Embryonic facial prominence (tissue), 1 donor: ENCODE results near the gene SEL1L.
"Not testable (repeated sequence)": the region's sequence is repeated elsewhere in the genome, so short reads cannot be mapped to it uniquely, and the experiment has no call there.

ENCODE experiments used
- DNase-seq: peaks from one replicate; pipeline ENCODE4 v3.0.0-alpha.2; 2016; ENCODE audit errors: extremely low spot score

SEL1L gene

DNA sequence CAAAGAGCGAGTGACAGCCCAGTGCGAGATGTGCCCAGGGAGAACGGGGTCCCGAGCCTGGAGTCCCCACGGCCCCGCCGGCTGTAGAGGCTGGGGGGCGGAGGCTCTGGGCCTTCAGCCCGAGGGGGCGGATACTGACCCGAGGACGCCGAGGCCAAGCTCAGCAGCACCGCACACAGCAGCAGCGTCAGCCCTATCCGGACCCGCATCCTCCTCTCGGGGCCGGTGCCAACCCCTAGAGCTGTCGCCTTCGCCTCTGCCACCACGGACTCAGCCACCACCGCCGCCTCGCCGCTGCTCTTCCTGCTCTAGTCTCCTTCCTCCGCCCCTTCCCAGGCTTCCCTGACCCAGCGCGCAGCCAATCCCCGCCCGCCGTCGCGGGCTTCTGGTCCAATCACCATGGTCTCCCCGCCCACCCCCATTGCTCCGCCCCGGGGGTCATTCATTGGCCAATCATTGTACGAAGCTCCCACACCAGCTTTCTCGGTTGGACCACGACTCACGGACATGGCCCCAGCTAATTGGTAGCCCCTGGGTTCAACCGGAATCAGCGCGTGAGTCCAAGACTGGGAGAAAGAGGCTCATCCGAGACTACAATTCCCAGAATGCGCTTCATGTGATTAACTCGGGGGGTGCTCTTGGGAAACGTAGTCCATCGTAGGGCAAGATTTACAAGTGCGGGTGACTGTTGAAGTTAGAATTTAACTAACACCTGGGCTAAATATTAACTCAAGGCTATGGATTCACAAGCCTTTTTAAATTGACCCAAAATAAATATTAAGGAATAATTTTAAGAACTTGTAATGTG lies at the start of gene SEL1L:
TSS of gene SEL1L (minus strand) at position 318 of the 808 bp plus-strand sequence. CDS start at position 209, 109 bp downstream.
- peak; percentile 98 for DNase-seq

DNA sequence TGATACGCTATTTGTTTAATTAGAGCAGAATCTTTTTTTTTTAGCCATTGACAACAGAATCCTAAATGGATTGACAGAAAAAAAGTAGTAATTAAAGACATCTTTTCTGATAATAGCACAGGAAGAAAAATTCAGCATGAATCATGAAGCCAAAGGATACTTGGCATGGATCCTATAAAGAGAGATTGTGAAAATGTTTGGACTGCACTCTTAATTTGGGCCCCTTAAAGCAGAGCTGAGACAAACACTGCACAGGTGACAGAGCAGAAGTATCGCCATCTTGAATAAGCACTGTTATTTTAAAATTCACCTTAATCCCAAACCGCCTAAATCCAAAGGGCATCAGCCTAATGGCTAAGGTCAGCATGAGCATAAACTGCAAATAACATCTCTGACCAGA lies 48.8 kb upstream of the SEL1L start:
- DNase-seq: no peak

DNA sequence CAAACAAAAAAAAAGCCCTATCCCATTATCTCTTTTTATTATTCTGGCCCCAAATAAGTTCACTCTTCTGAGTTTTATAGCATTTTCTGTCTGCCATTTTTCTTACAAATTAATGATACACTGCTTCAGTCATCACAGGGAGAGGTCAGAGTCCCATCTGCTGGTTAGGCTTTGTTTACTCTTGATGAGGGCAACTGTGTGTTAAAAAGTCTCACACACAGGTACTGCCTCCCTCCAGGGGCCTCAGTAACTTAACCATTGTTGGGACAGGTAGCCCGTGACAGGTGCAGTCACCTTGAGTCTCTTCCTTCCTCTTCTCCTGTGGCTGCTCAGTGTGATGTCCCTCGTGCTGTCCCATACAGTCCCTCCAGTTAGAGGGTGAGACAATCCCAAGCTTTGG lies 45.5 kb upstream of the SEL1L start:
- no peak for DNase-seq

DNA sequence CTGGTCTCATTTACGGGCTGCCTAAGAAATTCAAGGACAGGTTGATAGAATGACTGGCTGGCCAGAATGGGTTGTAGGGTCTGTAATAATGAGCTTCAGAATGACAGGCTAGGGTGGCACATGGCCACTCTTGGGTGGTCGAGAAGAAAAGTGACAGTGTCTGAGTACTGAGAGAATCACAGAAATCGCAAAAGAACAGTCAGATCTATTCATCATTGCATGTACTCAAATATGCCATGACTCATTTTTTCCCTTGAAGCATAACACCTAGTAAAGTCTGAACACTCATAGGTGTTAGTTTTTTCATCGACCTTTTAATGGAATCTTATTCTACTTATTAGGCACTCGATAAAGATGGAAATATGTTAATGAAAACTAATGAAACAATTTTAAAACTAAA lies 37.8 kb upstream of the SEL1L start:
- DNase-seq: no peak

DNA sequence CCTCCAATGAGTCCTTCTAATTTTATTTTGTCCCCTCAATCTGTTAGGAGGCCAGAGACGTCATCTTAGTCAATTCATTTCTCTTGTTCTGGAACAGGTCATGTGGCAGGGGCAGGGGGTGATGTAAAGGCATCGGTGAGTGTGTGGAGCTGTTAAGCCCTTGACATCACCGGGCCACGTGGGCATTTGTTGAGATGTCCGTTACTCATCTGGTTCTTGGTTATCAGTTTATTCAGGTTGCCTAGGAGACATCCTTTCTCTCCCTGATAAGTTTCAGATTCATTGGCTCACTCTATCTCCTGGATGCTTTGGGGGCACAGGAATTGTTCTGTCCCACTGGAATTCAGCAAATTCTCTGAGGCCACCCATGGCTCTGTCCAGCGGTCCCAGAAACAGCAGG lies 33.6 kb upstream of the SEL1L start:
- DNase-seq: no peak

DNA sequence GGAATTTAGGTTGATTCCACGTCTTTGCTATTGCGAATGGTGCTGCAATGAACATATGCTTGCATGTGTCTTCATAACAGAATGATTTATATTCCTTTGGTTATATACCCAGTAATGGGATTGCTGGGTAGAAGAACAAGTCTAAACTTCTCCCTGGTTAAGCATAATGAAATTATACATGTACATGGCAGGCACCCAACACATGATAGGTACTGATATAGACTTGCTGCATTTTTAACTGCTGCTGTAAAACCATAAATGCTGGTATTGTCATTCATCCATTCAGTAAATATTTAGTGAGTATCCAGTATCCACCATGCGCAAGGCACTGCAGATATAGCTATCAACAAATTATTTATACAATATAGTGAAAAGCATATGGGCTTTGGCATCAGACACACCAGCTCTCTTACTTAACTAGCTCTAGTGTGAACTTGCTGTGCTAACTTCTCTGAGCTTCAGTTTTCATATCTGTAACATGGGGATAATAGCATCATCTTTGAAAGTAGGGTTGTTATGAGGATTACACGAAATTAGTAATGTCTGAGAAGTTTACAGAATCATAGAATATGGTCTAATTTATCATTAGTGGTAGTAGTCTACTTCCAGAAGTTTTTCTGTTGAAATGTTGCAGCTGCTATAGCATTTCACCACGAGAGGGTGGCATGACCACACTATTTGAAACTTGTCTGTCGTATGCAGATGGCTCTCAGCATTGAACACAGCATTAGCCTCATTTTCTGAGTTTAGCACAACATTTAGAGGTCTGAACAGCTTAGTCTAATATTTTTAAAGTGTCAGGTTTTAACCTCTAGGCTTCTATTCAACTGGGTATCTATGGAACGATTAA lies 32.0 kb upstream of the SEL1L start:
- no peak for DNase-seq

DNA sequence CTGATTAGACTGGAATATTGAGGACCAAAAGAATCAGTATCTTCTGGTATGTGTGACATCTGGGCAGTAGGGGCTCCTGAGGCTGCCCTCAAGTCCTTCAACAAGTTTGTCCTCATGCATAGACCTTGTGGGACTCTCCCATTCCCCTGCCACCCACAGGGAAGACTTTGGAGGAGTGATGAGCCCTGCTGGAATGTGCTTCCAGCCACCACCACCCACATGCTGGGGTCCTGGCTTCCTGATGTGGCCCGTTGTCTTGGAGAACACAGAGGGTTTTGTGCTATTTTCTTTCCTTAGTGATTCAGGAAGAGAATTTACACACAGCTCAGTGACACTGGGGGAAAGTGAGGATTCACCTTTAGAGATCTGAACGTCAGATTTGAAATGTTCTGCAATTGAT lies 29.2 kb upstream of the SEL1L start:
- no peak for DNase-seq

DNA sequence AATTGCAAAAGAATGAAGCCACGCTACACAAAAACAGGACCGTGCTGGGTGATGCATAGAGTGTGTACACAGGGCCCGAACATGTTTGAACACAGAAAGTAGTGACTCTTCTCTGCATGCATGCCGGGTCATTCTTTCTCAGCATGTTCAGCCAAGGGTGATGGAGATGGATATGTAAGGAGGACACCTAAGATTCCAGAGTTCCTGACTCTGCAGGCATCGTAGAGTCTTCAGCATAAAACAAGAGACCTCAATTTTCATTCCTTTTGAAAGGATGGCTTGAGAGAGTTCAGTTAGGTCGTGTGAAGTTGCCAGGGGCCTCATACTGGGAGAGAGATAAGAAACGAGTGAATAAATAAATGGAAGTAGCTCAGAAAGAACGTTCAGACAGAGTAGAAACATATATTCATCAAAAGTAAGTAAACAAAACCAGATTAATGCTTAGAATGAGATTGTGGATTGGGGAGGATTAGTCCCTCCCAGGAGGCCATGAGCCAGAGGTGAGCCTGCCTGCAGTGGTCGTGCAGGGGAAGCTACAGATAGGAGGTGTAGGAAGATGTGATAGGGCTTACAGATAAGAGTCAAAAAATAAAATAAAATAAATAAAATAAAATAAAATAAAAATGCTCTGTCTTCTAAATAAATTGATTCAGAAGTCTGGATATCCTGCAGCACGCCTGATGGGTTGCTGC lies 27.6 kb upstream of the SEL1L start:
- DNase-seq: no peak

DNA sequence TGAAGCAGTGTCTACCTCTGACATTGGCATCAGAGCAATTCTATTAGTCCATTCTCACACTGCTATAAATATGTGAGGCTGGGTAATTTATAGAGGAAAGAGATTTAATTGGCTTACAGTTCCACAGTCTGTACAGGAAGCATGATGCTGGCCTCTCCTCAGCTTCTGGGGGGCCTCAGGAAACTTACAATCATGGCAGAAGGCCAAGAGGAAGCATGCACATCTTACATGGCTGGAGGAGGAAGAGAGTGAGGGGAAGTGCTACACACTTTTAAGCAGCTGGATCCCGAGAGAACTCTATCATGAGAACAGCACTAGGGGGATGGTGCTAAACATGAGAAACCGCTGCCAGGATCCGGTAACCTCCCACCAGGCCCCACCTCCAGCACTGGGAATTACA lies 25.7 kb upstream of the SEL1L start:
- DNase-seq: no peak

DNA sequence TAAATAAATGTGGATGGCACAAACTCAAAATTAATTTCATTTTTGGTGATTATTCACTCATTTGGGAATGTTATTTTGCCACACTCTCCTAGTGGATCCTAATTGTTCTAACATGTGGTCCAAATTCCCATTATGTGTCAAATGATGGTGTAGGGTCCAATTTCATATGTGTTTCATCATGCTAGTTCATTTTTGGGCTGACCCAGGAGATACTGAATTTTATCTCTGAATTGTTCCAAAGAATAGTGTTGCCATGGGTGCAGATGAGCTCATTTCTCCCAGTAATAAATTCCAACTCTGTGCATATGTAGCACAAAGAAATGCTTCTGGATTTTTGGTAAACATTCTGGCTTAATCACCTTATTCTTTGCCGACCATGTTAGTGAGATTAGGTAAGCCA lies 23.5 kb upstream of the SEL1L start:
- no peak for DNase-seq

DNA sequence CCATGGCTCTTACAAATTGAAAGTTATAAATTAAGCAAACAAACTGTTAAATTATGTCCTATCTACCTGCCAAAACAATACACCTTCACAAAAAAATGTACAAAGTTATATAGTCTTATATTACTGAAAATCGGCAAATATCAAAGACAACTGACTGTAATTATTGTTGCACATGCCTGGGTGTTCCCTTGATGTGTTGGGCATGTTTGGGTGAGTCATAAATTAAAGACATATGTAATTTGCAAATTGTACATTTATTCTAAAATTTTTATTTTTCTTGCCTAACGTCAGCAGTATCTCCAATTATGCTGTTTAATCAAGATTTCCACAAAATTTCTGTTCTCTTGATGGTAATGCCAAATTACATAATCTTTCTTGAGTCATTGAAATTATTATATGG lies 22.0 kb upstream of the SEL1L start:
- DNase-seq: no peak

DNA sequence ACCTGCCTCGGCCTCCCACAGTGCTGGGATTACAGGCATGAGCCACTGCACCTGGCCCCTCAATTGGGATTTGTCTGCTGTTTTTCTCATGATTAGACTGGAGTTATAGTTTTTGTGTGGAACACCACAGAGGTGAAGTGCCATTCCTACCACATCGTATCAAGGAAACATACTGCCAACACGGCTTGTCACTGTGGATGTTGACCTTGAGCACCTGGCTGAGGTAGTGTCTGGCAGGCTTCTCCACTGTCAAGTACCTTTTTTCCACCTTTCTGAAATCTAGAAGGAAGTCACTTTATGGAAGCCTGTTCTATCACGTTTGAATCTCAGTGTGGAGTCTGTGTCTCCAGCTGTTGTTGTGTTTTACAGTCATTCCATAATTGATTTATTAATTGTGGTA lies 21.4 kb upstream of the SEL1L start:
- no peak for DNase-seq

DNA sequence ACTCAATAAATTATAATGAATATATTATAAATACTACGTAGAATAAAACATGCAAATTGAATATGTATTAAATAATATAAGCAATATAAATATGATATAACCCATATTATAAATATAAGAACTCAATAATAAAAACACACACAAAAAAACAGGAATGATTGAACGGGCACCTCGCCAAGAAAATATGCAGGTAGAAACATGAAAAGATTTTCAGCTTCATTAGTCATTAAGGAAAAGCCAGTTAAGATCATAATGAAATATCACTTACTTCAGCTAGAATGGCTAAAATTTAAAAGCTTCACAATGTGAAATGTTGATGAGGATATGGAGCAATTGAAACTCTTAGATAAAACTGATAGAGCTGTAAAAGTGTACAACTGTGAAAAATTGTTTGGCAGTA lies 17.8 kb upstream of the SEL1L start:
- DNase-seq: no peak

DNA sequence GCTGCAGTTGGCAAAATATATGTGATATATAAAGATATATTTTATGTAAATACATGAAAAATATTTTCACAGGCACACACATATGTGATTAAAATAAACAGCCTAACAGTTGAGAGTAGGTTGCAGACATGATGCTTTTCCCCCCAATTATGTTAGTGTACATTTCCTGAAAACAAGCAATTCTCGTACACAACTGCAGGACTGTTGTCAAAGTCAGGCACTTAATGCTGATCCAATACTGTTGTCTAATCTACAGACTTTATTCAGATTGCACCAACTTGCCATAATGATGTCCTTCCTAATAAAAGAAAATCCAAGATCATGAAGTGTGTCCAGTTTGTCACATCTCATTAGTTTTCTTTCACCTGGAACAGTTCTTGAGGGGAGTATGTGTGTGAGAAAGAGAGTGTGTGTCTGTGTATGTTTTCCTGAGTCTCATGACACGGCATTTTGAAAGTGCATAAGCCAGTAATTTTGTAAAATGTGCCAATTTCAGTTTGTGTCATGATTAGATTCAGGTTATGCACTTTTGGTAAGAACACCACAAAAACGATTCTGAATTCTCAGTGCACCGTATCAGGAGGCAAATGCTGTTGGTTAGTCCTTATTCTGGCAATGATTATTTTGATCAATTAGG lies 16.5 kb upstream of the SEL1L start:
- no peak for DNase-seq

DNA sequence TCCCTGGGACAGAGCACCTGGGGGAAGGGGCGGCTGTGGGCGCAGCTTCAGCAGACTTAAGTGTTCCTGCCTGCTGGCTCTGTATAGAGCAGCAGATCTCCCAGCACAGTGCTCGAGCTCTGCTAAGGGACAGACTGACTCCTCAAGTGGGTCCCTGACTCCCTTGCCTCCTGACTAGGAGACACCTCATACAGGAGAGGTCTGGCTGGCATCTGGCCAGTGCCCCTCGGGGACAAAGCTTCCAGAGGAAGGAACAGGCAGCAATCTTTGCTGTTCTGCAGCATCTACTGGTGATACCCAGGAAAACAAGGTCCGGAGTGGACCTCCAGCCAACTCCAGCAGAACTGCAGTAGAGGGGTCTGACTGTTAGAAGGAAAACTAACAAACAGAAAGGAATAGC lies 7.6 kb upstream of the SEL1L start:
- not testable (repeated sequence) for DNase-seq

DNA sequence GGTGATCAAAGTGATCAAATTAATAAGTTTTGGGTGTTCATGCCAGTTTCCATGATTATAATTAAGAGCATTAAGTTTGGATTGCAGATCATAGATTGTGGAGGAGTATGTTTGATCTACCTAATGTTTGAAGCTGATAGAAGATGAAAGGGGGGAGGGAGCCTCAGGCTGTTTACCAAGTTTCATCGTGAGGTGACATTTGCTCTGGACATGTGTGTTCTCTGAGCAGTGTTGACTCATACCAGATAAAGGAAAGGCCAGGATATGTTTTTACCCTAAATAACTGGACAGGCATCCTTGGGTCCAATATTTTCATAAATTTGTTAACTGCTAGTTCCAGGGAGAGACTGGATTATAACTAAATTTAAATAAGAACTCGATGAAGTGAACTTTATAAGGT lies 3.5 kb upstream of the SEL1L start:
- DNase-seq: no peak

DNA sequence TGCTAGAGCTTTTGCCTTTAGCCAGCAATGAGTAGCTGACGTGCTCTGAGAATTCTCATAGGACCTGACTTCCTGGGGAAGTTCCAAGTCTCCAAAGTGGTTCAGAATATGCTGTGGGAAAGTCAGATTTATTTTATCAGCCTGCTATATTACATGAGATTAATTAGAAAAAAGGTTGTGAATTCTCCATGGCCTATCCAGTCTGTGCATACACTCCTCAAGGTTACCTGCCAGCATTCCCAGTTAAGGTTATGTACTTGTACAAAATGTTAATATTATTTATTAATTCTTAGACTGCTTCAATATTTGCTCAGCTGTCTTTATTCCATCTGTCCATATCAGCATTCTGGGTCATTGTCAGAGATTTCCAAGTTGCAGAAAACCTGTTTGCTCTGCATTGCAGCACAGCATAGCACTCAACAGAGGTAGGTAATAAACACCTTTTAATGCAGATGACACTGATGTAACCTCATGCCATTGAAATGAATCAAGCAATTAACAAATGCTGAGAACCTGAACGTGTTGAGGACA lies 2.7 kb upstream of the SEL1L start:
- no peak for DNase-seq

DNA sequence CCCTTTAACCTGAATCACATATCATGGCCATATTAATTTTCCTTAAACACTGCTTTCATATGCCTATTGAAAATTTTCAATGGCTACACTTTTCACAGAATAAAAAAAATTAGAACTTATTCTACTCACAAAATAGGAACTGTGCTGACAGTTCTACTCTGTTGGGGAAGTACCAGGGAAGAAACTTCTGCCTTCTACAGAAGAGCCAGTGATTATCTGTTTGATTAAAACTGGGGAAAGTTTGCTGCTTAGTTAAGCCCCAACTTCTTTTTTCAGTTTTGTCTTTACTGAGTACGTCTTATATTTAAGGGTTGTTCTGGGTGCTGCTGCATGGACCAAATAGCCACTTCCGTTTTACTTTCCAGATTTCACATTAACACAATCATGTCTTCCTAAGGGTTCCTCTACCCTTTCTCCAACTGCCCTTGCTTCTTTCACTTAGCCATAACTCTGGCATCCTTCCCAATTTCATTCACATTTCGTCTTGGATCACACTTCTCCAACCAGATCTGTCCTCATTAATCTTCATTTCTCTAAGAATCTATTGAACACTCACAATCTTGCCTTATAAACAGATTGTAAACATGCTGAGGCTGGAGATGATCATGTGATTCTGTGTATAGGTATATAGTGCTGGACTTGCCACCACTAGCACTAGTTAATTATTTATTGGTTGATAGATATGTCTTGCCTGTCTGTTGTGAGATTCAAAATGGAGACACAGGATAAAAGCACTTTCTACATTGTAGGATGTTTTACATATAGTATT lies 1.9 kb upstream of the SEL1L start:
- no peak for DNase-seq

DNA sequence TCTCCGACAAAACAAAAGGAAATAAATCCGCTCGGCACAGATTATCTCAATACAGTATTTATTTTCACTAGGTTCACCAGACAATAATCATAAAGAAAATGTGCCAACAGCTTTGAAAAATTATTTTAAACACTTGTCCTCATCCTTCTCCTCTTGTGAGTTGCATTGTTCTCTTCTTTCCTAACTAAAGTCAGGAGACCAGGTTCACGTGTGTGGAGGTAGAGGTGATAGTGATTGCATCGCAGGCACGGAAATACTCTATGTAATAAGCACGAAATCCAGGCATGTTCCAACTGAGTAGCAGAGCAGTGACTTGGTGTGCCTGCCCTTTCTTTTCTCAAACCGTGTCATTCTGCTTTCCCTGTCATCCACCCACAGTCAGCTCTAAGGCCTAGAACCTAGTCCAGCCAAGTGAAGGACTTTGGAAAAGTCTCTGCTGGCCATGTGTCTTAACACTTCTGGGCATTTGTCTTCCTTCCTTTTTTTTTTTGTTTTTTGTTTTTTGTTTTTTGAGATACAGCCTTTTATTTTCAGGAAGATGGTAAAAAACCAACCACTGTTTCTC lies 939 bp upstream of the SEL1L start:
- DNase-seq: no peak

DNA sequence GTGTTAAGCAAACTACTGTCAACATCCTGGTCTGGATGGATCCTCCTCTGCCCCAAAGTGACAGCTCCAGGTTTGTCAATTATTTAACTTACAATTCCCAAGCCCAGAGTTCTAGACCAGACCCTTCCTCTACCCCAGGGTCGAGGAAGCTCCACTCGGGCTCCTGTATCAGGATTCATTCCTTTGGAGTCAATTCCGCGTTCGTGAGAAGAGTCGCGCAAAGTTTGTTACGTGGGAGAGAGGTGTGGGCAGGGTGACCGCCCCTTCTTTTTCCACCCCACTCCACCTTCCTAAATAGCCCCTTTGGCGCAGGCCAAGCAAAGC lies 479 bp downstream of the SEL1L start:
- no peak for DNase-seq

DNA sequence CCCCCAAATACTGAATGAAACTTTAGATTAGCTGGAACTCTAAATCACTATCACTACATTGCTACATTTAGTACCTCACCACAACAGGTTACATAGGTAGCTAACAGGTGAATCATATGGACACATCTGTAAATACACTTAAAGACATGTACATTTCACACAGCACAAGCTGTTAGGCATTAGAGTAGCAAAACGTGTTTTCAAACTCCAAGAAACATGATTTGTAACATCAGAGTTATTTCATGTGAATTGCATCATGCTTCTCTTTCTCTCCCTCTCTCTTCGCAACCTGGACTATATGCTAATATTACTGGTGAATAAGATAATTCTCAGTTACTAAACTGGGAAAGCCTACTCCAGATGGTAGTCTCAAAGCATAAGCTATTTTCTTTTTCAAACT lies 4.3 kb downstream of the SEL1L start:
- no peak for DNase-seq
